Measurements from ENCODE around the gene PCLO. TPM values are rescaled to one million over a fixed set of nuclear protein-coding genes. Genes with fewer than 3 reads are reported as not detected.
"Not testable (repeated sequence)": the region's sequence is repeated elsewhere in the genome, so short reads cannot be mapped to it uniquely, and the experiment has no call there.

PCLO gene
- total RNA-seq, 1 experiment from 2014 or later = 0.17 TPM

GRCh38 chr7:83130623-83131545 is 31.8 kb downstream of the PCLO start:
- no peak for DNase-seq (ENCODE audit: extremely low read depth, low read depth)

DNA sequence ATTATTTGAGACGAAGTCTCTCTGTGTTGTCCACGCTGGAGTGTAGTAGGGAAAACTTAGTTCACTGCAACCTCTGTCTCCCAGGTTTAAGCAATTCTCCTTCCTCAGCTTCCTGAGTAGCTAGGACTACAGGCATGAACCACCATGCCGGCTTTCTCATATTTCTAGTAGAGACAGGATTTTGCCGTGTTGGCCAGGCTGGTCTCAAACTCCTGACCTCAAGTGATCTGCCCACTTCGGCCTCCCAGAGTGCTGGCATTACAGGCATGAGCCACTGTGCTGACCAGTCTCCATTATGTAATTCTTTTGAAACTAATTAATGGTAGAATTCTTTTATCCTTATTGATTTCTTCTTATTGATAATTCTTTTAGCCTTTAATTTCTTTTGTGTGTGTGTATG is 32.5 kb downstream of the PCLO start:
- DNase-seq (ENCODE audit: extremely low read depth, low read depth) = no peak

DNA sequence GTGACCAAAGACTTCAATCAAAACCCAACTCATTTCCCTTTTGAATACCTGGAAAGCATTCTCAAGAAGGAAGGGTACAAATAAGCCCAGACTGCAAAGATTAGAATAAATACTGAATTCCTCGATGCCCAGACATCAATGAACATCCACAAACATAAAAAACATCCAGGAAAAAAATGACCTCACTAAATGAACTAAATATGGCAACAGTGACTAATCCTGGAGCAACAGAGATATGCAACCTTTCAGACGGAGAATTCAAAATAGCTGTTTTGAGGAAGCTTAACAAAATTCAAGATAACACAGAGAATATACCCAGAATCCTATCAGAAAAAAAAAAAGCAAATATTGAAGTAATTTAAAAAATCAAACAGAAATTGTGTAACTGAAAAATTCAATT is 43.2 kb downstream of the PCLO start:
- no peak for DNase-seq (ENCODE audit: extremely low read depth, low read depth)

DNA sequence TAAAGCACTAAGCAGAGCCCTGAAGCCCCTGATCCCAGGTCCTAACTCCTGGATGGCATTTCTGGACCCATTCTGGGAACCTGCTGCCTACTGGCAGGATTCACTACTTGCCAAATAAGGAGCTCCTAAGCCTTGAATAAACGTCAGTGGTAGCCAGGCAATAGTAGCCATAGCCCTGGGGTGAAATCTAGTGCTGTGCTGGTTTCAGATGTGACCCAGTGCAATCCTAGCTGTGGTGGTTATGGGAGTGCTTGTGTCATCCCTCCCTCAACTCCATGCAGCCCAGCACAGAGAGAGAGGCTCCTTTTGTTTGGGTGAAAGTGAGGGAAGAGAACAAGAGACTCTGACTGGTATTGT is 43.7 kb downstream of the PCLO start:
- no peak for DNase-seq (ENCODE audit: extremely low read depth, low read depth)

DNA sequence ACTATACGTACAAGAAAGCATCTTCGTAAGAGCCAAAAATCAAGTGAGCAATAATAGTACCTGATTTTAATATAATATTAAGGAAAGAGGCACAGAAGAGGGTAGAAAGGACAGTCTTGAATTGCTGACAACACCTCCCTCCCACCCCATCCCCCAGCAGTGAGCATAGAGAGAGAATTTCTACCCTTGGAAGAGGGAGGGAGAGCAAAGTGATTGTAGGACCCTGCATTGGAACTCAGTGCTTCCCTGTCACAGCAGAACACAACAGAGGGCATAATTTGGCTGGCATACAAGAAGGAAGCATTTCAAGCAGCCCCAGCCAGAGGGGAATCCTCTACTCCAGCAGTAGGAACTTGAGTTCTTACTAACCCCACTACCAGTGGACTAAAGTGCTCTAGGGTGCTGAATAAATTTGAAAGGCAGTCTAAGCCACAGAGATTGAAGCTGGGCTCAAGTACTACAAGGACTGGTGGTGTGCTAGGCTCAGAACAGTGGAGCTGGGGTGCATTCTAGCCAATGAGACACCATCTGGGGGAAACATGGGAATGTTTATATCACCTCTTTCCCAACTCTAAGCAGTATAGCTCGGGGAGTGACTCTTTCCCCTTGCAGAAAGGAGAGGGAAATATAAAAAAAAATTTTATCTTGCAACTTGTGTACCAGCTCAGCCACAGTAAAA is 44.2 kb downstream of the PCLO start:
- DNase-seq (ENCODE audit: extremely low read depth, low read depth) = no peak

- DNase-seq (ENCODE audit: extremely low read depth, low read depth) = no peak
Measured at GRCh38 chr7:83117466-83117865, 45.2 kb downstream of the PCLO start.

DNA sequence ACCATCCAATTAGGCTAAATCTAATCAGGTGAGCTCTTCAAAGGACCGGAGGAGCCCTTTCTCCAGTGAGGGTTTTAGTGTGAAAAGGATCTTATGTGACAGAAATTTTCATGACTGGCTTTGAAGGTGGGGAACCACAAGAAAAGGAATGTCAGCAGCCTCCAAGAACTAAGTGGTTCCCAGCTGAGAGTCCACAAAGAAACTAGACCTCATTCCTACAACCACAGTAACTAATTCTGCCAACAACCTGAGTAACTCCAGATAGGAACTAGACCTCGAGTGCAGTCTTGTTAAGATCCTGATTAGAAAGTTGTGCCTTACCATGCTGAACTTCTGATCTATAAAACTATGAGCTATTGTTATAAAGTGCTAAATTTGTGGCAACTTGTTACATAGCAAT is 51.3 kb downstream of the PCLO start:
- no peak for DNase-seq (ENCODE audit: extremely low read depth, low read depth)

DNA sequence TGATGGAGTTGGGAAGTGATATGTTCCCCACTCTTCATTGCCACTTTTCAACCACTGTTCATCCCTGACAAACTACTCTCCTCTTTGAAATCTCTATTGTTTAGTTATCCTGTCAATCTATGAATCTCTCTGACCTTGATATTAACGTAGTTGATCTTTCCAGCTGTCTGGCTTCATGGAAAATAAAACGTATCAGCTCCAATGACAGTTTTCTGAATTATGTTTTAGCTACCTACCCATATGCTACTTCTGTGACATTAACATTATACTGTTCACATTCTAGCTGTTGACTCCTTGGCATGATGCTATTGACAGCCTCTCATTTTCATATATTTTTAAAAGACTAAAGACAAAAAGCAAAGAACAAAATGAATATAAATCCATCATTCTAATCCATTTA is 53.3 kb downstream of the PCLO start:
- no peak for DNase-seq (ENCODE audit: extremely low read depth, low read depth)

- no peak for DNase-seq (ENCODE audit: extremely low read depth, low read depth)
Measured at GRCh38 chr7:83105948-83106347, 56.7 kb downstream of the PCLO start.

GRCh38 chr7:83105063-83105462 is 57.6 kb downstream of the PCLO start:
- no peak for DNase-seq (ENCODE audit: extremely low read depth, low read depth)

DNA sequence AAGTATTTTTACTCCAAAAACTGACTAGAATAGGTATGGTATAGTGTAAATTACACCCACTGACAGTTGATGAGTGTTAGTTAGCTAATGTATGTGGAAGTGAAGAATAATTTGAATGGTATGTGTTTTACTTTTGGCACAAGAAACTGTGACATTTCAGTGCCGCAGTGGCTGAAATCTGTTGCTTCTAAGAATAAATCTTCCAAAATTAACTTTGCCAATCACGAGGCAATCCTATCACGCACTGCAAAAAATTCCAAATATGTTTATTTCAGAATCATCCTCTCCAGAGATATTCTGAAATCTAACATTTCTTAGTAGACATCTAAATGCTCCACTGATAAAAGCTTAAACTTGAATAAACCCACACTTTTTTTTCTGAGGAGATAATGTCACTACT is 61.2 kb downstream of the PCLO start:
- DNase-seq (ENCODE audit: extremely low read depth, low read depth) = no peak

DNA sequence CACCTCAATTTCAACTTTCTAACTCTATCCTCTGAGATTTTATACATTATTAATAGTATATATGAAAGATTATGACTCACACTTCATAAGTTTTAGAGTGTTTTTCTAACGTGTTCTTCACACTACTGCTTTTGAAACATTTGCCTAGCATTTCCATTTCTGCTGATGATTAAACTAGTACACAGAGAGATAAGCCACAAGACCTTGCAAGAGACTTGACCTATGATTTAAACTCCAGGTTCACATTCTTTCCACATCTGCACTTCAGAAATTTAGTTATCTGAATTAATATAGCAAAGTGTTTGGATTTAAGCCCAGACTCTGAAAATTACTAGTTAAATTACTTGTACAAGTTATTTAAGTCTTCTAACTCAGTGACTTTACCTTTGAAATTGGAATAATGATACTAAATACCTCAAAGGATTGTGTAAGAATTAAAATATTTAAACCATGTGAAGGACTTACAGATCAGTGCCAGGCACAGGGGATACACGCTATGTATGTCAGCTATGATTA is 66.6 kb downstream of the PCLO start:
- no peak for DNase-seq (ENCODE audit: extremely low read depth, low read depth)

GRCh38 chr7:83085299-83085698 is 77.4 kb downstream of the PCLO start:
- DNase-seq (ENCODE audit: extremely low read depth, low read depth) = no peak

DNA sequence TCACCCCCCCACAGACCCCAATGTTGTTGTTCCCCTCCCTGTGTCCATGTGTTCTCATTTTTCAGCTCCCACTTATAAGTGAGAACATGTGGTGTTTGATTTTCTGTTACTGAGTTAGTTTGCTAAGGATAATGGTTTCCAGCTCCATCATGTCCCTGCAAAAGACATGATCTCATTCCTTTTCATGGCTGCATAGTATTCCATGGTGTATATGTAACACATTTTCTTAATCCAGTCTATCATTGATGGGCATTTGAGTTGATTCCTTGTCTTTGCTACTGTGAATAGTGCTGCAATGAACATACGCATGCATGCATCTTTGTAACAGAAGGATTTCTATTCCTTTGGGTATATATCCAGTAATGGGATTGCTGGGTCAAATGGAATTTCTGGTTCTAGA is 82.8 kb downstream of the PCLO start:
- DNase-seq (ENCODE audit: extremely low read depth, low read depth) = not testable (repeated sequence)

- DNase-seq (ENCODE audit: extremely low read depth, low read depth) = no peak
Measured at GRCh38 chr7:83077328-83077727, 85.4 kb downstream of the PCLO start.

DNA sequence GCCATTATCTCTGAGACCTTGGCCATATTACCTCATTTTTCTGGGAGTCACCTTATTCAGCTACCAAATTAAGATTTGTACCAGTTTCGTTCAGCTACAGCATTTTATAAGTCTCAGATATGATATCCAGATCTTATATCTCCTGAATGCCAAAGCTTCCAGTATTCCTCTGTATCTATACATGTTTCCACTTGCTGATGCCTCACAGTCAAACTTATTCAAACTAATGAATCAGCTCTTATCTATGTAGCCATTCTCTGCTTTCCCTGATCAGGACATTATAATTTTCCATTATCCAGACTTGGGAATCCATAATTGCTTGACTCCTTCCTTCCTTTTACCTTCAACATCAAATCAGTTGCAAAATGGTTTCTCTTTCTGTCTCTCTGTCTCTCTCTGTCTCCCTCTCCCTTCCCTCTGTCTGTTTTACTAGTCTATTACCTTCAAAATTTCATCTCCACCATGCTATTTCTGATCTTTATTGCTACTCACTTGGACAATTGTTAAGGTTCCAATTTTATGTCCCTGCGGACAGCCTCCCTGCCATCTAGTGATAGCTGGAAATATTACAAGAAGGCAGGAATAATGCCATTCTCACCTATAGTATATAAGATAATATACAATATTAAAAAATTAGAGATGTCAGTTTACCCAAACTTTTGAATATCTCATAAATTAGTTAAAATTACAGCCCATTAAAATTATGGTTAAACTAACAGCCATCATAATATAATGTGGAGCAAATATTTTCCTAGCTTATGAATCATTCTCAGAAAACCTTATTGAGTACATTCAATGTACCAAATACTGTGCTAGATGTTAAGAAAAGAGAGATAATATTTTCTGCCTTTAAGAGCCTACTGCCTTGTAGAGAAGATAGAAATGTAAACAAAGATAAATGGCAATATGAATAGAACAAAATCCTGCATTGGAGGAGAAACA is 89.8 kb downstream of the PCLO start:
- DNase-seq (ENCODE audit: extremely low read depth, low read depth) = no peak

DNA sequence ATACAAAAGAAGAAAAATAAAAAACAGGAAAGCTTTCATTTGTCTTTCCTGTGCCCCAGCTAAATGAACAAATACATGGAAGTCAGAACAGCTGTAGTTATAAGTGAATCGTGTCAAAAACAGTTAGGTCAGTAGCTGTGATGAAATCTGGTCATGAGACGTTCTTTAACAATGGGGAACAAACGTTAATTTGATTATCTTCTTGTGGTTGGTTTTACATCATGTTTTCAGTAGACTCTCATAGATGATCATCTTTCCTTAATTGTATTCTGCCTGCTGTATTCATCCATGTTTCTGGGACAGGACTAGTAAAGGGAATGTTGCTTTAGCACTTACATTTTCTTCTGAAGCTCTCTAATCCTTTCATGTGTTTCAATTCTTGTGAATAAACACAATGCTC is 97.0 kb downstream of the PCLO start:
- no peak for DNase-seq (ENCODE audit: extremely low read depth, low read depth)

GRCh38 chr7:83060218-83060617 is 102.5 kb downstream of the PCLO start:
- no peak for DNase-seq (ENCODE audit: extremely low read depth, low read depth)

DNA sequence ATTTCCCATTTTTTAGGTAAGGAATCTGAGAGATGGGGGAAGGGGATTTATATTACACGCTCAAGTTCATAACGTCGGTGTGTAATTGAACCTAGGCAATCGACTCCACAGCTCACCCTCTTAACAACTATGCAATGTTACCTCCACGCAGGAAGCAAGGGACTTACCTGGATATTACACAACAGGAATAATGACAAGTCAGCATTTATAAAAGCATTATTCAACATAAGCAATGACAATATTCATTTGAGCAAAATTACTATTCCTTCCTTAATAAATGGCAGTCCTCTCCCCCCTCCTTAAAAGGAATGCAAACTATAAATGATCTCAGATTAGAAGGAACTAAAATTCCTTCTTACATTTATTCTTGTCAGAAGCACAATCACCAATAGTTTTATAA is 104.0 kb downstream of the PCLO start:
- DNase-seq (ENCODE audit: extremely low read depth, low read depth) = no peak

DNA sequence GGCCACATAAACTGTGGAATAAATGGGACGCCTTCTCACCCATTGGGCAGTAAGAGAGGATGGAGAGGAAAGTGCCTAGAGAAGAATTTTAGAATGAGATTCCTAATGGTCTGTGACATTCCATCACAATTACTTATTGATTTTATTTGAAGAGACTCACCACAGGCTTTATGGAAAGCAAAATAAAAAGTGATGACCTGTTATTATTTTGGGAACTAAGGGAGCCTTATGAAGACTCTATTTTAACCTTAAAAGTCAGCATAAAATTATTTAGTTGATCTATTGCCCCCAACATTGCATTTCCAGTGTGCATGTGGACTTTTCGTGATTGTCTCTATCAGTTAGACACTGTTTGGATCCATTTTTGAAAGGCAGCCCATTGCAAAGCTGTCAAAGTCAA is 107.5 kb downstream of the PCLO start:
- no peak for DNase-seq (ENCODE audit: extremely low read depth, low read depth)

GRCh38 chr7:83054472-83054871 is 108.2 kb downstream of the PCLO start:
- no peak for DNase-seq (ENCODE audit: extremely low read depth, low read depth)

Measured in NCI-H460 (cell line).